NCI-H1105 (cell line): ENCODE measurements around the gene LSM4.

Experiments
- DNase-seq: peaks from one replicate; lab custom pipeline; 2025; lab: John Stamatoyannopoulos, UW

LSM4 gene

DNA sequence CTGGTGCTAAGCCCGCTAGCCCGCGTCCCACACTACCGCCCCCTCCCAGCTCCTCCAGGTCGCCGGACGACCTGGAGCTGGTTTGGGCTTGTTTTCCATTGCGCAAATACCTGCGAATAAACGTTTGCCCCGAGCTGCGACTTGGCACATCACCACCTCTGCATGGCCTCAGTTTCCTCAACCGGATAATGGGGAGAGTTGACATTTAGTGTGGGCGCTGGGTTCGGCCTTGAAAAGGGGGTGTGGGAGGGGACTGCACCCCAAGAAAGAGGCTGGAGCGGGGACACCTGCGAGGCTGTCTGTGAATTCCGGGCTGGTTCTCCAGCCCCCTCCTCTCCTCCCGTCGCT lies 30.4 kb downstream of the LSM4 start:
- DNase-seq: no peak

DNA sequence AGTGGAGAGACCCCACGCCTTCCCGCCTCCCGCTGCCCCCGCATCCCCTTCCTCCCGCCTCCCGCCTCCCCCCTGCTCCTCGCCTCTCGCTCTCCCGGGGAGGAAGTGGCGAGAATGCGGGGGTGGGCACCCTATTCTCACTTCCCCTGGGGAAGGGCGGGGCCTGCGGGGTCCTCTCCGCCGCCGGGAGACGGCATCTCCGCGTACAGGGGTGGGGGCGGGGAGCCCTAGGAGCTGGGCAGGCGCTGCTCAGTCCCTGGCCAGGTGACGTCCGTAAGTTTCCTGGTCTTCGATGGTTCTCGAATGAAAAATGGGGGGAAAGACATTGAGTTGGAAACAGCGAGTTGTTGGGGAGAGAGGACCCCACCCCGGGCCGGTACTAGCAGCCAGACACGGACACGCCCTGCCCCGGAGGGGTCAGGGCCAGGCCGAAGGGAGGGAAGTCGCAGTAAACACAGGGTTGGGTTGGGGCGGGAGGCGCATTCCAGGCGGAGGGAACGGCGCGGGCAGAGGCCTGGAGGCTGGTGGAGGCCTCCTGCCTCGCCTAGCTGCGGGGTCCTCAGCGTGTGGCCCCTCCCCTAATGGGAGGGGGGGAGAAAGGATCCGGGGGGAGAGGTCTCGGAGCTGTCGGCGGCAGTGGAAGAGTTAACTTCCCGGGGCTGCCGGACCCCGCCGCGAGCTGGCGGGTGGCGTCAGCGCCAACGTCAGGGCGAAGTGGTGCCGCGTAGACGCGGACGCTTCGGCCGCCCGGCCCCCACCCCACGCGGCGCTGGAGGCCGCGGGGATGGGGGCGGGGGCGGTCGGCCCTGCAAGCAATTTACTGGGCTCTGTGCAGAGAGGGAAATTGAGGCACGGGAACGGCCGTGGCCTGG lies 31.1 kb downstream of the LSM4 start:
- peak; percentile 13 for DNase-seq

DNA sequence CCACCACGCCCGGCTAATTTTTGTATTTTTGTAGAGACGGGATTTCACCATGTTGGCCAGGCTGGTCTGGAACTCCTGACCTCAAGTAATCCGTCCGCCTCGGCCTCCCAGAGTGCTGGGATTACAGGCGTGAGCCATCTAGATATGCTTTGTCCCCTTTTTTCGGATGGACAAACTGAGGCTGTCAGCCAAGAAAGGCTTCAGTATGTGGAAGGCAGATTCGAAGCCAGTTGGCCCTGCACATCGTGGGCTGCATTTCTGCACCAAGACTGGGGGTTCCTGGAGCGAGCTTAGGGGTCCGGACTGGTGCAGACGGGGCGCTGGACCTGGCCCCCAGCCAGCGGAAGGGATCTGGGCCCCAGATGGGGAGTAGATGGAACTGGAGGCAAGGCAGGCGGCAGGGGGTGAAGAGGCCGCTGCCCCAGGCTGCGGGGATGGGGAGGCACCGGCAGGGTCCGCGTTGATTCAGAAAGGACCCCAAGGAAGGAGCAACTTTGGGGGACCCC lies 31.8 kb downstream of the LSM4 start:
- DNase-seq: no peak

DNA sequence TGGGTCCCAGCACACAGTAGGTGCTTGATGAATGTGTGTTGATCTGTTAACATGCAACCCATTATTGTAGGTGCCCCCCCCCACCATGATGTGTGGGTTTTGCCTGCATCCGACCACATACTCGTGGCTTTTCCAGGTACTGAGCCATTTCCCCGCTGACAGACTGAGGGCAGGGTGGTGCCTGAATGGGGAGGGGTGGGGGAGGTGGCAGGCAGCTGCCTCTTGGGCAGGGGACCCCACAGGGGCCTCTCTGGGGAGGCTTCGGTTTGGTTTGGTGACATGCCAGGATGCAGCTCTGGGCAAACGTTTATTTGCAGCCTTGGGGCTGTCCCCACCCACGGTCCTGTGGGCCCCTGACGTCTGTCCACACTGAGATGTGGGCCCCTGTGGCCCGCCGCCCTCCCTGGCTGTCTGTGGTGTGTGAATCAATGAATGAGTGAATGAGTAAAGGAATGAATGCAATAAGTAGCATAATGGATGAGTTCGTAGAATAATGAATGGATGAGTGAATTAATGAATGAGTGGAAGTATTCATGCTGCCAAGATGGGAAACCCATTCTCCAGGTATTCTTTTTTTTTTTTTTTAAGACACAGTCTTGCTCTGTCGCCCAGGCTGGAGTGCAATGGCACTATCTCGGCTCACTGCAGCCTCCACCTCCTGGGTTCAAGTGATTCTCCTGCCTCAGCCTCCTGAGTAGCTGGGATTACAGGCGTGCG lies 32.4 kb downstream of the LSM4 start:
- DNase-seq: no peak

DNA sequence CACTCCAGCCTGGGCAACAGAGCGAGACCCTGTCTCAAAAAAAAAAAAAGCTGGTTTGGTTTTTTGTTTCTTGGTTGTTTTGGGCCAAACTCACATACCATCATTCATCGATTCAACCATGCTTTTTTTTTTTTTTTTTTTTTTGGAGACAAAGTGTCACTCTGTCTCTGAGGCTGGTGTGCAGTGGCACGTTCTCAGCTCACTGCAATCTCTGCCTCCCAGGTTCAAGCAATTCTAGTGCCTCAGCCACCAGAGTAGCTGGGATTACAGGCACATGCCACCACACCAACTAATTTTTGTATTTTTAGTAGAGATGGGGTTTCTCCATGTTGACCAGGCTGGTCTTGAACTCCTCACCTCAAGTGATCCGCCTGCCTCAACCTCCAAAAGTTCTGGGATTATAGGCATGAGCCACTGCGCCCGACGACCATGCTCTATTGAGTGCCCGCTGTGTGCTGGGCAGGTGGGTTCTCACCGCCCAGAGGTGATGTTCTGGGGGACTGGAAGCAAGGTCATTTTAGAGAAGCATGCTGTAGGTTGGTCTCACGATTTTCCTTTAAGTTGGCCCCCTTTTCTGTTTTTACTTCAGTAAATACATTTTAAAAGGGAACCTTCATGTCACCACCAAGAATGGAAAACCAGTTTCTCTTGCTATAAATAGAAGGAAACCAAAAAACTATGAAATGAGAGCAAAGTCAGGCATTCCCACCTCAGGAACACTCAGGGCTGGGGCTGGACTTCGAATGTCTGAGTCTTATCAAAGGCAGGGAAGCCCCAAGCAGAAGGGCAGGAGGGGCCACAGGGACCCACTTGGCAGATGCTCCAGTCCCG lies 33.2 kb downstream of the LSM4 start:
- DNase-seq: no peak

DNA sequence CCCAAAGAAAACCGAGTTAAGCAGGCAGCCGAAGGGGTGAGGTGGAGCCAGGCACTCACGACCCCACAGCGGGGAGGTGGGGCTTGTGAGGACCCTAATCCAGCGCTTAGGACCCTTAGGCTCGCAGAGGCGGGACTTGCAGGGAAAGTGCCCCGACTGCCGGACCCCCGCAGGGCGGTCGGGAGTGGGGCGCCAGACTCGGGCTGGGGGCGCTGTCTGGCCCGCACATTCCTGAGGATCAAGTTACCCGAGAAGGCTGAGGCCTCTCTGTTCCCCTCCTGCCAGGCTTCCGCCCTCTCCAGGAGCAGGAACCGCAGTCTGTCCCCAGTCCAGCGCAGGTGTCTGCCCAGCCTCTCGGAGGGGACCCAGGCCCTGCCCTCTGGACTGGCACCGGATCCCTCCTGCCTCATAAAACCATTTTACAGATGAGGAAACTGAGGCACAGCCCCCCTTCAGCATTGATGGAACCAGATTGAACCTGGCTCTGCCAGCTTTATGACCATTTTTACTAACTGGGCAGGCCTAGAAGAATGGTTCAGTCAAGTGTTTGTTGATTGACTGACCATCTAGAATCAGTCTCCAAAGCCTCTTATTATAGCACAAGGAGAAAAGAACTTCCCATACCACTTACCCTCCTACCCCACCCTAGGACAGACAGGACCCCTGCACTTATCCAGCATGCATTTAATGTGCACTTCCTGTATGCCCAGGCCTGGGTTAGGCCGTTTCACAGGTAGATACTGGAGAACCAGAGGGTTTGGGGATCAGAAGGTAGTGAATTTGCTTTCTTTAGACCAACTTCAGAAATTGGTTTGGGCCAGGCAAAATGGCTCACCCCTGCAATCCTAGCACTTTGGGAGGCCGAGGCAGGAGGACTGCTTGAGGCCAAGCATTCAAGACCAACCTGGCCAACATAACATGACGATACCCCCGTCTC lies 34.8 kb downstream of the LSM4 start:
- DNase-seq: no peak

DNA sequence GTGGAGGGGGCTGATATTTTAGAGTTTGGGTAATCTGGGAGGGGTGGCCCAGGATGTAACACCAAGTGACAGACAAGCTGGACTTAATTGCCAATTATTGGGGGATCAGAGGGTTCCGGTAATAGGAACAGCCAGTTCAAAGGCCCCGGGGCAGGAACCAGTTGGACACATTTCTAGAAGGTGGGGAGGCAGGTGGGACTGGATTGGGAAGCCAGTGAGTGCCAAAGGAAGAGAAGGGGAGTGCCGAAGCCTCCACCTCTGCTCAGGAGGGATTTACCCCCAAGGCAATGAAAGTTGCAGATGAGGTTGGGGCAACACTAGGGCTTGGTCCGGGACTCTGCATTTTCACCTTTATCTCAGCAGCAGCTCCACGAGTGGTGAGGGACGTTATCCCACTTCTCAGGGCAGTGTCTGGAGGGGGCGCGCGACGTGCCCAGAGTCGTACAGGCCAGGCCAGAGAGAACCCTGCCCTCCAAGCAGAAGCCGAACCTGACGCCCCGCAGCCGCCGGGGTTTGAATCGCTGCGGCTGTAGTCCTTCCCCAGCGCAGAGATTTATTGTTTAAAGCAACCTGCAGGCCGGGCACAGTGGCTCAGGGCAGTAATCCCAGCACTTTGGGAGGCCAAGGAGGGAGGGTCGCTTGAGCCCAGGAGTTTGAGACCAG lies 35.8 kb downstream of the LSM4 start:
- DNase-seq: no peak

DNA sequence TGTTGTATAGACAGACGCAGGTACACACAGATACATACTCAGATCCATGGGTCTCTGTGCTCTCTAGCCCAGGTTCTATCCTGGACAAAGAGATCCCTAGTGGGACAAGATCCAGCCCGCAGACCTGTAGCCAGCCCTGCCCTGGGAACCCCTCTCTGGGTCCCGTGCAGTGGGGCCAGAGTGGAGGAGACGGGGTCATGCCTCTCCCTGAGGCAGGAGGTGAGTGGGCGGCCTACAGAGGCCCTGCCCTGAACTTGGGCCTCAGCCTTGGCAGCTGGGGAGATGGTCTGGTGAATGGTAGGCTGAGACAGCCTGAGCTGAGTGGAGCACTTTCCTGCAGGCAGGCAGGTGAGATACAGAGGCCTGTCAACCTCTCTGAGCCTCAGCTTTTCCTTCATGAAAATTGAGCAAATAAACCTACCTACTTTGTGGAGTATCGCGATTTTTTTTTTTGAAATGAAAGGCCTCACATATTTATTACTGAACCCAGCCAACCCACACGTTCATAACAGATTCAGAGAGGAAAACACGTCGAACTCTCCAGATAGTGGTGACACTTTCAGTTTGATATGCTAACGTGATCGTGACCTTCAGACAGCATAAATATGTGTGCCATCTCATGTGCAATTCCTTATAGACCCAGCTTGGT lies 38.0 kb downstream of the LSM4 start:
- DNase-seq: no peak

DNA sequence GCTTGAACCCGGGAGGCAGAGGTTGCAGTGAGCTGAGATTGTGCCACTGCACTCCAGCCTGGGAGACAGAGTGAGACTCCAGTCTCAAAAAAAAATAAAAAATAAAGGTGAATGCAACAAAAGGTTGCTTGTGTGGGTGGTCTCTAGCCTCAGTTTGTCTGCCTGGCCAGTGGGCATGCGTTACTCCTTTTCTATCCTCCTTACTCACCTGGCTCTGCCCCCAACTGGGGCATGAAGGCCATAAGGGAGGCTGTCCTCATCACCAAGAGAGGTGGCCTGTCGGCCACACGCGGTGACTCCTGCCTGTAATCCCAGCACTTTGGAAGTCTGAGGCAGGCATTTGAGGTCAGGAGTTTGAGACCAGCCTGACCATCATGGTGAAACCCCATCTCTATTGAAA lies 39.5 kb downstream of the LSM4 start:
- DNase-seq: no peak

DNA sequence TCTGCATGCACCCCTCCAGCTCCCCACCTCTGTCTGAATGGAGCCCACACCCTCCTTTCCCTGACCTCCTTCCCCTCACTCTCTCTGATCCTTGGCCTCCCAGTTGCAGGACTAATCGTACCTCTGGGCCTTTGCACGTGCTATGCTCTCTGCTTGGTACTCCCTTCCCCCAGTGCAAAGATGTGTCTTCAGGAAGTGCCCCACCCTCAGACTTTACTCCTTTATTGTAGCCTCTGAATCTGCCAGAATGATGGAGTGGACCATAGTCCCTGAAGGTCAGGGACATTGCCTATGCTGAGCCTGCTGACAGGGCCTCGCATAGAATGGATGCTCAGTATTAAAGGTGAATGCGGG lies 40.1 kb downstream of the LSM4 start:
- DNase-seq: no peak

DNA sequence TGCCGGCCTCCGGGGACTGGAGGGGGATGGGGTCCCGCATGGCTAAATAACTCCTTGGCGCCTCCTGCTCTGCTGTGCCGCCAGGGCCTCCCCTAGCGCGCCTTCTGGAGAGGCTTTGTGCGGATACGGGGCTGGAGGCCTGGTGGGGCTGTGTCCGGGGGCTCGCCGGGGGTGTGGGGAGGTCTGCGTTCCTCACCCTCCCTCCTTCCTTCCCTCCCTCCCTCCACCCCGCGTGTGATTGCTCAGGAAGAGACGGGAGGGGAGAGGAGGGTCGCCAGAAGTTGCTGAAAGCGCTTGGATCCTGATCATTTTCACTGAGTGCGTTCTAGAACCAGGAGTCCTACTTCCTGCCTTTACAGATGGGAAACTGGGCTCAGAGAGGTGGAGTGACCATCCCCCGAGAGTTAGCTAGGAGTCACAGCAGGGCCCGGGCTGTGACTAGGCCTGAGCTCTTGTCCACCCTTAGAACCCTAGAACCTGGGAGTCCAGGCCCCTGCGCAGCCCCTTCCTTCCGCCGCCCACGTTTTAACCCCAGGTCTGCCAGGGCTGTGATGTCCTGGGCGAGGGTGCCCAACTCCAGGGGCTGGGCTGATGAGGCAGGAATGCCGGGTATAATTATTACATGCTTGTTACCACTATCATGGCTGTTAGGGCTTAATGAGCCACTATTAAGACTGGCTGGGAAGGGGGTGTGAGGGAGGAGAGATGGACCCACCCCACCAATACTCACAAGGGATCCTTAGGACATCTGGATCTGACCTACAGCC lies 40.7 kb downstream of the LSM4 start:
- DNase-seq: no peak

DNA sequence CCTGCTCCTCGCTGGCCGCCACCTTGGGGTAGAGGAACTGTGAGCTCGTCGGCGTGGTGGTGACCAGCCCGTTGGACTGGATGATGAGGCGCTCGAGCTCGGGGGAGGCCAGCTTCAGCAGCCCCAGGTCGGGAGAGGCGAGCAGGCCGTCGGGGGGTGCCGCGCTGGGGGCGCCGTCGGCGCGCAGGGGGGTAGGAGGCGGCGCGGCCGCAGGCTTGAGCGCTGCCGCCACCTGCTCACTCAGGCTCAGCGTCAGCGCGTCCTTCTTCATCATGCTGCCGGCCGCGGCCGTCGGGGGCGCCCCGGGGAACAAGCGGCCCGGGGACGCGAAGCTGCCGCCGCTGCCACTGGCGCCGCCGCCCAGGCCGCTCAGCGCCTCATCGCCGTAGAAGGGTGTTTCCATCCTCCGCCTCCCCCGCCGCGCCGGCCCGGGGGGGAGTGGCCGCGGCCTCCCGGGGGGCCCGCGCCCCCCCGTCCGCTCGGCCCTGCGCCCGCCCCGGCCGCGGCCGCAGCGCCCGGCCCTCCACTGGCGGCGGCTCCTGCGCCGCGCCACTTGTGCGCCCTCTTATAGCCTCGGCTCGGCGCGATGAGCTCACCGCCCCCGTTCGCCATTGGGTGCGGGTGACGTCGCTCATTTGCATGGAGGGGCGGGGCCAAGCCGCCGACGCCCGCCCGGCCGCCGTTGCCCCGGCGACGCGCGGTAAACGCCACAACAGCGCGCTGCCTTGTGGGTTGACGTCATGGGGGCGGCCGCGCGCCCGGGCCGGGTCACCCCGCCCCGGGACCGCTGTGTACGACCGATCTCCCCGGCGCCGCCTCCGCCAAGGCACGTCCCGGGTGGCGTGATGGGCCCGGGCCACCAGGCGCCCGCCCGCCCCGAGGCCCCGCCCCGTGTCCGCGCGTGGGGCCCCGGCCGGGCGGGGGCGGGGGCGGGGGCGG lies 41.5 kb downstream of the LSM4 start, which contains the start of gene JUND:
Gene JUND (minus strand): TSS at position 541 of the 939 bp plus-strand sequence. CDS start 138 bp downstream, at position 403.
- DNase-seq: peak; percentile 95

DNA sequence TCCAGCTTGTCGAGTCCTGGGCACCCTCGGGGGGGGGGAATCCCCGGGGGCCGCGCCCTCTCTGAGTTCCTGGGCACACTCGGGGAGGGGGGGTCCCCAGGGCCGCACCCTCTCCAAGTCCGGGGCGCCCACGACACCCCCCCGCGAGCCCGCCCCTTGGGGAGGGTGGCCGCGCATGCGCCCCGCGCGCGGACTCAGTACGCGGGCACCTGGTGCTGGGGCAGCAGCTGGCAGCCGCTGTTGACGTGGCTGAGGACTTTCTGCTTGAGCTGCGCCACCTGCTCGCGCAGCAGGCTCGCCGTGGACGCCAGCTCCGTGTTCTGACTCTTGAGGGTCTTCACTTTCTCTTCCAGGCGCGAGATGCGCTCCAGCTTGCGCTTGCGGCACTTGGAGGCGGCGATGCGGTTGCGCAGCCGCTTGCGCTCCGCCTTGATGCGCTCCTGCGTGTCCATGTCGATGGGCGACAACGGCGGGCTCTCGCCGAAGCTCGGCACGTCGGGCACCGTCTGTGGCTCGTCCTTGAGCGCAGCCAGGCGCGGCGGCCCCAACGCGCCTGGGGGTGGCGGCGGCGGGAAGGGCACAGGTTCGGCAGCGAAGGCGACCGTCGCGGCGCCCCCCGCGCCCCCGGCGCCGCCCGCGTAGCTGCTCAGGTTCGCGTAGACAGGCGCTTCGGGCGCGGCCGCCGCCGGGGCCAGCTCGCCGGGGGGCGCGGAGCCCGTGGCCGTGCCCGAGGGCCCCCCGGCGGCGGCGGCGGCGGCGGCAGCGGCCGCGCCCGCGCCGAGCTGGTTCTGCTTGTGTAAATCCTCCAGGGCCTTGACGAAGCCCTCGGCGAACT lies 42.4 kb downstream of the LSM4 start:
- DNase-seq: peak; percentile 86

DNA sequence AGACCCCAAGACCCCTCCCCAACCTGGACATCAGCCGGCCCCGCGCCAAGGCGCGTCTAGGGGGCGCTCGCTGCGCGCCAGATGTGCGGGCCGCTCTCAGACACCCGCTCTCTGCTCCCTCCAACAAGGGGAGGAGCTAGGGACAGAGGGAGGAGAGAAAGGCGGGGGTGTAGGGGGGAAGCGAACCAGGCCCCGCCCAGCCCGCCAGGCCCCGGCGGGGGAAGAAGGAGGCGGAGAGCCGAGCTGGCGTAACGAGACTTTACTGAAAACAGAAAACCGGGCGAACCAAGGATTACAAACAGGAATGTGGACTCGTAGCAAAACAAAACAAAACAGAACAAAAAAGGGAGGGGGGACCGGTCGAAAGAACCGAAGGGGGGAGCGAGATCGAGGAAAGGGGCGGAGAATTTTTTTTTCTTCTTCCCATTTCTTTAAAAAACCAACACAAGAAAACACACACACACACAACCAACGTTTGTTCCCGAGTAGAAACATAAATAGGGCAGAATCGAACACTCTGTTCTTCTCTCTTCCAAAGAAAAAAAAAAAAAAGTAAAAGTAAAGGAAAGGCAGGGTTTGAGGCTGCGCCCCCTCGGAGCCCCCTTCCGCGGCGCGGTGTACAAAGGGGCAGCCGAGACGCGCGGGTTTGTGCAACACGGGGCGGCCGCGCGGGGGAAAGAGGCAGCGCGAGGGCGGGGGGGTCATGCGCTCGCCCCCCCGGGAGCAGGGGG lies 43.2 kb downstream of the LSM4 start:
- DNase-seq: peak; percentile 95

DNA sequence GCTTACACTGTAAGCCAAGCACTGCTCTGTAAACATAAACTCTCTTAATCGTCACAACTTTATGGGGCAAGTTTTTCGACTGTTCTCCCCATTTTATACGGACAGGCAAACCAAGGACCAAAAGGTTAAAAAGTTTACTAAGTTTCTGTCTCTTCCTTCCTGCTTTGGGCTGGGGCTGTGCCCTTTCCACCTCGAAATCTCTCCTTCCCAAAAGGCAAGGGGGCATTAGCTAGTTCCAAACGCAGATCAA lies 43.7 kb downstream of the LSM4 start:
- DNase-seq: no peak

DNA sequence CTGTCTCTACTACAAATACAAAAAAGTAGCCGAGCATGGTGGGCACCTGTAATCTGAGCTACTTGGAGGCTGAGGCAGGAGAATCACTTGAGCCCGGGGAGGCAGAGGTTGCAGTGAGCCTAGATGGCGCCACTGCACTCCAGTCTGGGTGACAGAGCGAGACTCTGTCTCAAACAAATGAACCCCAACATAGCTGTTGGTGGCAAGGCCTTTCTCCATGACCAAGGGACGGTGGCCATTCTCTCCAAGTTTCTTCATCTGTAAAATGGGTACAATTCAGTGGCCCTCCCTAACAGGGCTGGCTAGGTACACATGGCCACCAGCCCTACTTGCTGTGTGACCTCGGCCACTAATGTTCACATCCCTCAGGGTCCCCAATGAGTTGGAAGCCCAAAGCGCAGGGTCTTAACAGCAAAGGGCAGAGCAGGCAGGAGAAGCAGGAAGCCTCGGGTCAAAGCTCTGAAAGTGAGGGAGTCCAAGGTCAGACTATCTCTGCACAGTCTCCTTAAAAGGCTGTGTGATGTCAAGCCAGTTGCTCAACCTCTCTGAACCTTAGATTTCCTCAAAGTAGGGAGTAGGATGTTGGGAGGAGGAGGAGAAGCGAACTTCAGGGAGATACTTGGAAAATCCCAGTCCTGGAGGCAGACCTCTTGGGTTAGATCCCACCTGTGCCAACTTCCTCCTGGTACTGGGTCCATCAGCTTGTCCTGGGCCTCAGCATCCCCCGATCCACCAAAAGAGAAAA lies 44.2 kb downstream of the LSM4 start:
- DNase-seq: no peak
